ENCODE data around the gene ABHD17A.
A peak's percentile ranks its signal among the peaks of the same experiment; 100 is the strongest.

Gene ABHD17A

GRCh38 chr19:1862424-1863327 lies 22.6 kb downstream of the ABHD17A start:
- peak; percentile 68 for DNase-seq

DNA sequence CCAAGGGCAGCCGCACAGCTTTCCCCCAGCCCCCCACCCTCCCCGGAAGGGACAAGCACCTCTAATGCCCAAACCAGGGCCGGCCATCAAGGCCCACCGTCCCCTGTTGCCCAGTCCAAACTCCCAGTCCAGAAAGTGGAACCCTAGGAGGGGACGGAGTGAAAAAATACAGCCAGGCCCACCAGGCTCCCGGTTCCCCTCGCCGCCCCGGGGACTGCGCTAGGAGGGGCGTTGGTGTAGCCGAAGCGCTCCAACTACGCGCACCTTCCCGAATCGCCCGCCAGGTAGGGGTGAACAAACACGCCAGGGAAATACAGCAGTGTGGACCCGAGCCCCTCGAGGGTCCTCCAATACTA lies 23.2 kb downstream of the ABHD17A start:
- DNase-seq, result no peak

- DNase-seq, result no peak
Observed at GRCh38 chr19:1861599-1862031, 23.7 kb downstream of the ABHD17A start.

DNA sequence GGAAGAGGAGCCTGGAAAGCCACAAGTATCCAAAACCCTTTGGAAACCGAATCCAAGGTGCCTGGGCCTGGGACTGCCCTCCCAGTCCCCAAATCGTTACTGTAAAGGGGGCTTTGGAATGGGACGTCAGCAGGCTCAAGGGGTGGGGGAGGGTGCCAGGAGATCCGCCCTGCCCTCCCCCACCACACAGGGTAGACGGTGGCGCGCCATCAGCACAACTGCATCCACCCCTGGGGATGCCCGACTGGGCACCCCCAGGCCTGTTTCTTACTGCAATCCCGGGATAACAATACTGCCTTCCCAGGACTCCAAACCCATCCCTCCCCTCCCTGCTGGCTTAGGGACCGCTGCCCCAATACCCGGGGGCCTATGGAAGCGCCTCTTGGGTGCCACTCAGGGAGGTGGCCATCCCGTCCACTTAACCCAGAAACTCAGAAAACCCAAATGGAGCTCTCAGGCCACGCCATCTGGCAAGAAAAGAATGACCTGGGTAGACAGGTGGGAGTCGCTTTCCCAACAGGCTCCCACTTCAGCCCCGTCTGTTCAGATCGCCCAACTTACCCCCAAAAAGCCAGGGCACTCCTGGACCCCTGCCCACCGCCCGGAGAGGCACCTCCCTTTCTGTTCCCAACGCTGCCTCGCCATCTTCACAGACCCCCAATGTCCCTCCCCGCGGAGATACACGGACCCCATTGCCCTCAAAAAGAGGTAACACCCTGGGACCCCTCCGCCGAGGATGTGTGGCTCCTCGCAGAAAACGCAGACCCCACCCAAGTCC lies 24.3 kb downstream of the ABHD17A start:
- no peak for DNase-seq

DNA sequence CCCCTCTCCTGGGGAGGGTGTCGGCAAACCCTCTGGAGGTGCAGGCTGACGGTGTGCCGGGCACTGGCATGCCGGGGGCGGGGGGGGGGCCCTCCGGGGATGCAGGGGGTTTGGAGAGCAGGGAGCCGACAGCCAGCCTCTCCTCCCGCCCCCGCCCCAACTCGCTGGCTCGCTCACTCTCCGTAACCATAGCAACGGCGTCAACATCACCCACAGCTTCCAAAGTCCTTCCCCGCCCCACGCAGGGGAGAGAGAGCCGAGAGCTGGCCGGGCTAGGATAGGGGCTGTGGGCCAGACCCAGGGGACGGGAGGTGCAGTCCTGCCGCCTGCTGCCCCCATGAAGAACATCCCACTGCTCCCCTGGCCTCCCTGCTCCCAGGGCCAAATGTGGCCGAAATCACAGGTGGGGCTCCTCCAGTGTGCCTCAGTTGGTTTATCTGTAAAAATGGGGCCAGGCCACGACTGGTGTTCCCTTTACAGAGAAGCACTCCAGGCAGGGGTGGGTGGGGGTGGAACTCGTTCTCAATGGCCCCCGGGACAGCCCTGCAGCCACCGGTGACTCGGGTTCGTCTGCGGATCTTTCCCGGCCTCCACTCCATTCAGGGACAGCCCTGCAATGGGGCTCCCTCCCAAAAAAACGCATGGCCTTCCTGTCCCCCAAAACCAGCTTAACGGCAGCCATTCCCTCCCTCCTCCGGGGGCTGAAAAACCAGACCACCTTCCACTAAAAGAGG lies 25.1 kb downstream of the ABHD17A start:
- no peak for DNase-seq

- DNase-seq, result no peak
Observed at GRCh38 chr19:1859331-1859781, 25.9 kb downstream of the ABHD17A start.

DNA sequence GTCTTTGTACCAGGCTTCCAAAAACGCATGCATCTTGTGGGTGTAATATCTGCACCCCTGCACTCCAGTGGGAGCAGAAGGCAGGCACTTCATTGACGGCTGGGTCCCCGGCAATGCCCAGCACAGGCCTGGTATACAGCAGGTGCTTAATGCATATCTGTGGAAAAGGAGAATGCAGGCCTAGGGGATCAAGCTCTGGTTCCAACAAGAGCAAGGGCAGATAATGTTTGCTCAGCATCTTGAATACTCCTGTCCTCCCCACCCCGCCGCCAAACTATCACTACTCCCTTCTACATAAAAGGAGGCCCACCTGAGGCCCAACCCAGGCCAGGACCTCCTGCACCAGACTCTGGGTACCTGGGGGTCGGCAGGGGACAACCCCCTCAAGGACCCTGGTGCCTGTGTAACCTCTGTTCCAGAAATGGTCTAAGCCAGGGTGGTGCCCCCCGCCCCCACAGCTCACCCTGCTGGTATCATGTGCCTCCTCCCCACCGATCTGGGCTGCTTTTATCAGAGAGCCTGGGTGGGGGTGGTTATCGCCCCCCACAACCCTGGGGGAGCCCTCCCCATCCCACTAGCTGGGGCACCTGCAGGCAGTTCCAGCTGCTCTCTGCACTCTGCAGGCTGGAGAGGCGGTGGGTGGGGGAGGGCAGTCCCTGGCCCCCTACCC lies 26.7 kb downstream of the ABHD17A start:
- no peak for DNase-seq

DNA sequence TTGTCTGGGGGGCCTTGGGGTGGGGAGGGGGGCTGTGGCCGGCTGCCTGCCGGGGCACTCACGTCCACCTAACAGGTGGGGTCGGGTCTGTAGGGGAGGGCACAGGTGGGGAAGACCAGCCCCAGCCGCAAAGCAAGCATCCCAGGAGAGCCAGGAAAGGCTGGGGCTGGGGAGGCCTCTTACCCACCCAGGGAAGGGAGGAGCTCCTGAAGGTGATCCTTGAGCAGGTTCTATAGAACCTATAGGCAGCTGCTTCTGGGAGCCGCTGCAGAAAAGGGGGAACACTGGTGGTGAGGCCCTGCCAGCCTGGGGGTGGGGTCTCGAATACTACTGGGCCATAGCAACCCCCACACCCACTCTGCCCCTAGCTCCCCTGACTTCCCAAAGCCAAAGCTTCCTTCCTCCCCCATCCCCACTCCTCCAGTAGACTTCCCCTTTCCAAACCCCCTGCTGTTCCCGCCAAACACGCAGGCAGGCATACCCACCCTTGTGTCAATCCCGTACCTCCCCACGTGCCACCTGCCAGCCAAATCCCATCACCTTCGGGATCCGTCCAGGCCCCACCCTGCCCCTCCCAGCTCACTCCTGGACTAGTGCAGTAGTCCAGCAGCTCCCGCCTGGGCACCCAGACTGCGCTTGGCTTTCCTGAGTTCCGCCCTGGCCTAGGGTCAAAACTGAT lies 27.5 kb downstream of the ABHD17A start:
- no peak for DNase-seq

GRCh38 chr19:1856698-1857603 lies 28.3 kb downstream of the ABHD17A start:
- DNase-seq, result peak; percentile 75

- no peak for DNase-seq
Observed at GRCh38 chr19:1856345-1856697, 29.0 kb downstream of the ABHD17A start.

GRCh38 chr19:1855828-1856255 lies 29.5 kb downstream of the ABHD17A start:
- DNase-seq, result no peak

DNA sequence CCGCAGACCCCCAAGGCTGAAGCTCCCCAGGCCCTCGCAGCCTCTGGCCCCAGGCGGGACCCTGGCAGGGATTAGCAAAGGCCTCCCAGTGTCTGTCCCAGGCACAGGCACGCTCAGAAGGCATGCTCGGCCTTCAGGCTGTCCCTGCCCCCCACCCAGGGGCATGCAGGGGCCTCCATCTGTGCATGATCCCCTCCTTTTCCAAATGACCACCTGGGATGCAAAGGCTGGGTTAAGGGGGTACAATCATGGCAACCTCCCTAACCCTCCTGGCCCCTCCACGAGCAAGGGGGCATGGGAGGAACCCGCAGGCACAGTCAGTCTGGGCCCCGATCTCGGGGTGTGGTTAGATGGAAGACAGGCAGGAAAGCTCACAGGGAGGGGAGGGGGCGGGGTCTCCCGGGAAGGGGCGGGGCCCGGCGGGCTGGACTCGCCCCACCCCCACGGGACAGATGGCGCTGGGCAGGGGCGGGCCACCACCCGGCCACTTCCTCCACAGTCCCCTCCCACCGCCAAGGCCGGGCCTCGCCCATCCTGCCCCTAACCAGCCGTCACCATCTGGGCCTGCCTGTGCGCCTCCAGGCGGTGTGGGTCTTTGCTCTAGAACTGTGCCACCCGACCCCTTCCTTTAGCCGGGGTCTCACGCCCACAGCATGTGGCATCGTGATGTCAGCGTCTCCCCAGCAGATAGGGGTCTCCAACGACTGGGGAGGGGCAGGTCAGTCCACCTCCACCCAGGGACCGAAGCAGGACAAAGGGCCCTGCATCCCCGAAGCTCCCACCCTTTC lies 30.1 kb downstream of the ABHD17A start:
- peak; percentile 81 for DNase-seq

DNA sequence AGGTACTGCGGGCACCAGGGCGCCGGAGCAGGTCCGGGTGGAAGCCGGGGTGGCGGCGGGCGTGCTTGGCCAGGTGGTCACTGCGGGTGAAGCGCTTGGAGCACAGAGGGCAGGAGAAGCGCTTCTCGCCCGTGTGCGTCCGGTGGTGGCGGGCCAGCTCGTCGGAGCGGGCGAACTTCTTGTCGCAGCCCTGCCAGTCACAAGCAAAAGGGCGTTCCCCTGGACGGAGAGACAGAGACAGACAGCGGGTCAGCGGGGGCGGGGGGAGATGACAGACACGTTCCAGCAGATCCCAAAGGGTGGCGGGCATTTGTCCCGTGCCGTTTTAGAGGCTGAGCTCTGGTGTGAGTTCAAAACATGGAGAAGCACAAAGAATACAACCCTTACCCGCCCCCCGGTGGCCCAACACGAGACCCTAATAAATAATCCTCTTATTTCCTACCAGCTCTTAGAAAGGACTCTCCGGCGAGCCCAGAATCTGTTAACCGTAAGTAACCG lies 30.7 kb downstream of the ABHD17A start:
- DNase-seq, result no peak

DNA sequence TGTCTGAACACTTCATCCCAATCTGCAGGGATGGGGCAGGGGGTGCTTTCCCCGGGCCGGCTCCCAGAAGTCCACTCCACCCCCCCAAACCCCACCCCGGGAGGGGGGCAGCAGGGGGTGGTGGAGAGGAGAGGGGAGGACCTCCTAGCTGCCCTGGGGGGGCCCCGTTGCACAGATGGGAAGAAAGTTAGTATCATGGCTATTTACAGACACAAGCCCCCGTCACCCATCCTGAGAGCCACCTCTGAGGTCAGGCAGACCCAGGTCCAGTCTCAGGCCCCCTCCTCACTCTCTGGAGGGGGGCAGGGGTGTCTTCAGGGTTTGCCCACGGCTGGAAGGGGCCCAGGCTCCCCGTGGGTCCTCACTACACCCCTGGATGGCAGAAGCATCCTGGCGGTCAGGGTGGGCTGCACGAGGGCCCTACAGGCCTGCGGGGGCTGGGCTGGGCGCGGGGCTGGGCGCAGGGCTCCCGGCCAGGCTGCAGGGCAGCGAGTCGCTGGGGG lies 31.2 kb downstream of the ABHD17A start:
- no peak for DNase-seq

DNA sequence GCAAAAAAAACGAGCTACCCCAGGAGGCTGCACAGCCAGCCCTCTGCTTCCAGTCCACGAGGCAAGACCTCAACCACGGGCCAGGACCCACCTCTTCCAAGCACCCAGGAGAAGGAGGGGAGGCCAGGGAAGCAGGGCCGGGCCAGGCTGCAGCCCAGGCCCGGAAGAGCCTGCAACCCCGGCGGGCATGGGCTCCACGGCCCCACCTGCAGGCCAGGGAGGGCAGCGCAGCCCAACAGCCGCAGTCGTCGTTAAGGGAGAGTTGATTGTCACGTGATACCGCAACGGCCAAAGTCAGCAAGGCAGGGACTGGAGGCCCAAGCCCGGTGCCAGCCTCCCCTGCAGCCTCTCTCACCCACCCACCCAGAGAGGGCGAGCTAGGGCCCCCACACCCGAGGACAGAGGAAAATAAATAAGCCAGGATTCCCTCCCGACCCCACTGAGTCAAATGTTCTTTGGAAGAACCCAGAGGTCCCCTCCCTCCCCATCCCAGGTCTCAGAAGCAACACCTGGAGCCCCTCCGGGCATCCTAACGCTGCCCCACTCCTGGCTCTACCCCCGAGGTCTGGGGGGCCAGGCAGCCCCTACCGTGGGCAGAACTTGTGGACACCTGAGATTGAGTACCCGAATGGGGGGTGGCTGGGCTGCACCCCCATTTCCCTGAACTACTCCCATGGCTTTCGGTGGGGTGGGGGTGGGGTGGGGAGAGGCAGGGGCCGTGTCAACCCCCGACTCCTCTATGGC lies 31.8 kb downstream of the ABHD17A start:
- peak; percentile 85 for DNase-seq

GRCh38 chr19:1852581-1853128 lies 32.6 kb downstream of the ABHD17A start:
- DNase-seq, result no peak

GRCh38 chr19:1851654-1852580 lies 33.4 kb downstream of the ABHD17A start:
- DNase-seq, result no peak

All from activated CD4-positive, CD25-positive, alpha-beta regulatory T cell treated with anti-CD3 and anti-CD28 coated beads, Interleukin-2, amount 50 U/mL, for 72 hours (primary cell).